GM23338 (cell line): ENCODE measurements around the gene DOCK3. TPM values are rescaled to one million over a fixed set of nuclear protein-coding genes. Genes with fewer than 3 reads are reported as not detected.

Experiments
- CREB1 ChIP-seq: fragments of 250-450 bp; sonication (Bioruptor Pico); IDR thresholded peaks from 2 replicates; pipeline ENCODE4 v1.5.0; 2020; ENCODE audit warnings: low read depth, mild to moderate bottlenecking, moderate library complexity
- CTCF ChIP-seq, 2 experiments: fragments of 200-600 bp in 1 of 2; sonication (generic) in 1 of 2; conservative IDR thresholded peaks; 2 replicates each; pipeline versions ENCODE4 v1.5.1 to v1.6.1; 2016 to 2017; ENCODE audit warnings: antibody characterized with exemption in 2 of 2, low read depth in 2 of 2, mild to moderate bottlenecking in 2 of 2, moderate library complexity in 1 of 2
- EZH2 ChIP-seq: fragments of 200-600 bp; sonication (generic); IDR thresholded peaks from one replicate; pipeline ENCODE4 v1.8.0; 2017; ENCODE audit warnings: antibody characterized with exemption, mild to moderate bottlenecking, low read depth; ENCODE audit not compliant: unreplicated experiment
- EZH2phosphoT487 ChIP-seq: fragments of 200-600 bp; sonication (generic); IDR thresholded peaks from one replicate; pipeline ENCODE4 v1.8.1; 2018; ENCODE audit warnings: antibody characterized with exemption; ENCODE audit not compliant: unreplicated experiment
- JUNB ChIP-seq: IDR thresholded peaks from one replicate; pipeline ENCODE4 v1.6.1; 2016; ENCODE audit warnings: antibody characterized with exemption; ENCODE audit not compliant: unreplicated experiment
- NANOG ChIP-seq: IDR thresholded peaks from 2 replicates; pipeline ENCODE4 v1.6.1; 2016; ENCODE audit warnings: antibody characterized with exemption, borderline replicate concordance
- REST ChIP-seq: IDR thresholded peaks from one replicate; pipeline ENCODE4 v1.6.1; 2018; ENCODE audit warnings: antibody characterized with exemption; ENCODE audit not compliant: unreplicated experiment
- ZNF331 ChIP-seq: fragments of 250-450 bp; sonication (Bioruptor Pico); IDR thresholded peaks from 2 replicates; pipeline ENCODE4 v1.5.0; 2020; ENCODE audit warnings: low read depth, mild to moderate bottlenecking, moderate library complexity
- ZNF462 ChIP-seq: fragments of 250-450 bp; sonication (Bioruptor Pico); IDR thresholded peaks from 2 replicates; pipeline ENCODE4 v1.5.0; 2020; ENCODE audit warnings: mild to moderate bottlenecking, moderate library complexity
- polyA plus RNA-seq: library from polyadenylated mRNA; unstranded; fragments of >200 nt; fragmentation: Nextera tagmentation; extraction: Ambion mirVana; gene quantifications from 2 replicates; pipeline ENCODE4 v1.2.1, GENCODE V29; 2016
- total RNA-seq: library from RNA; depleted of rRNA; stranded (reverse); fragments of >200 nt; shearing (Covaris generic); gene quantifications from 2 replicates; pipeline ENCODE4 v1.2.3, GENCODE V29; 2014

DOCK3 gene
- total and polyA plus RNA-seq, 2 experiments from 2014 or later, result 2.4 to 5.6 TPM

- TF ChIP-seq ZNF462, result no peak
- no peak for TF ChIP-seq REST
- TF ChIP-seq CREB1 (CRISPR knock-in tag), result no peak
- no peak for TF ChIP-seq EZH2
- no peak for TF ChIP-seq CTCF (conservative IDR thresholded peaks at IDR 0.05; ENCODE audit: low read depth in 2 of 2)
- no peak for TF ChIP-seq NANOG
- no peak for TF ChIP-seq JUNB
- no peak for TF ChIP-seq EZH2phosphoT487
- no peak for TF ChIP-seq ZNF331 (CRISPR knock-in tag)
Measured at GRCh38 chr3:50651920-50652529, 22.7 kb upstream of the DOCK3 start (continued).
